Lower lobe of right lung (tissue), 2 donors: Measurements from ENCODE around the gene ZNF484. TPM values are rescaled to one million over a fixed set of nuclear protein-coding genes. Genes with fewer than 3 reads are reported as not detected.
"Not testable (repeated sequence)": the region's sequence is repeated elsewhere in the genome, so short reads cannot be mapped to it uniquely, and the experiment has no call there.

ENCODE experiments used
- ATAC-seq, 2 donors: fragments of 200-7000 bp; cut with Tn5 transposase; one replicate each; pipeline ENCODE4 v1.9.1; 2020 to 2022; ENCODE audit warnings: mild to moderate bottlenecking in 2 of 2, moderate library complexity in 2 of 2
- DNase-seq: peaks from one replicate; pipeline ENCODE4 v3.0.0-alpha.2; 2020
- H3K27ac ChIP-seq: fragments of 200-600 bp; one replicate; pipeline ENCODE4 v1.8.0; 2022
- H3K27me3 ChIP-seq: fragments of 200-600 bp; one replicate; pipeline ENCODE4 v1.8.0; 2022; ENCODE audit warnings: low read depth
- H3K36me3 ChIP-seq: fragments of 200-600 bp; one replicate; pipeline ENCODE4 v1.8.0; 2022; ENCODE audit warnings: mild to moderate bottlenecking
- H3K4me1 ChIP-seq: fragments of 200-600 bp; one replicate; pipeline ENCODE4 v1.8.0; 2022
- H3K4me3 ChIP-seq: fragments of 200-600 bp; one replicate; pipeline ENCODE4 v1.8.0; 2022; ENCODE audit warnings: mild to moderate bottlenecking
- H3K9me3 ChIP-seq: fragments of 200-600 bp; one replicate; pipeline ENCODE4 v1.8.0; 2022
- CTCF ChIP-seq: fragments of 200-600 bp; IDR thresholded peaks from one replicate; pipeline ENCODE4 v1.8.0; 2022; ENCODE audit warnings: antibody characterized with exemption, mild to moderate bottlenecking
- intact Hi-C: fragments of 100-400 bp; cut with DNase I; formaldehyde crosslinking; loops from one replicate; pipeline ENCODE4 v1.11.0; 2022
- total RNA-seq: library from RNA; stranded (reverse); fragmentation: NEBNext Ultra II Directional; extraction: Animal tissue kit (Norgen Biotek cat#: 25700); gene quantifications from one replicate; pipeline ENCODE4 v1.2.1, GENCODE V29; 2021
- donor health status: DM: no; HTN: yes; CAD: no; lungs with severe emphysema.

The ZNF484 gene
- total RNA-seq, 1 donor from 2014 or later, result 9.0 TPM

GRCh38 chr9:92864152-92864551 is 13.7 kb downstream of the ZNF484 start:
- no peak for ATAC-seq

GRCh38 chr9:92860867-92861266 is 17.0 kb downstream of the ZNF484 start:
- TF ChIP-seq CTCF, result no peak
- DNase-seq (no peak), ATAC-seq (no peak)
- Histone ChIP-seq H3K4me3 (no peak overlapping the region), H3K27me3 (no peaks in the 10 kb centered on the region), H3K9me3 (no peaks in the 10 kb centered on the region), H3K36me3 (peaks cover 39% of the 10 kb centered on the region), H3K27ac (no peak overlapping the region), H3K4me1 (no peaks in the 10 kb centered on the region)
- intact Hi-C loops, result no loop called here

More at GRCh38 chr9:92864152-92864551, 13.7 kb downstream of the ZNF484 start:
- Histone ChIP-seq H3K9me3 (no peaks in the 10 kb centered on the region), H3K27me3 (no peaks in the 10 kb centered on the region), H3K4me1 (no peaks in the 10 kb centered on the region), H3K27ac (no peak overlapping the region), H3K36me3 (peaks cover 44% of the 10 kb centered on the region), H3K4me3 (no peak overlapping the region)
- no peak for DNase-seq
- intact Hi-C loops, result no loop called here
- TF ChIP-seq CTCF, result no peak

GRCh38 chr9:92857236-92857635 is 20.6 kb downstream of the ZNF484 start:
- intact Hi-C loops, result no loop called here
- H3K36me3 ChIP-seq, result peaks cover 70% of the 10 kb centered on the region

GRCh38 chr9:92853716-92854115 is 24.1 kb downstream of the ZNF484 start:
- Histone ChIP-seq H3K36me3 (peaks cover 58% of the 10 kb centered on the region), H3K4me1 (no peaks in the 10 kb centered on the region), H3K9me3 (peaks cover 14% of the 10 kb centered on the region), H3K27ac (no peak overlapping the region), H3K27me3 (no peaks in the 10 kb centered on the region), H3K4me3 (no peak overlapping the region)
- TF ChIP-seq CTCF, result no peak
- intact Hi-C loops, result no loop called here
- ATAC-seq, result no peak
- DNase-seq, result no peak

More at GRCh38 chr9:92857236-92857635, 20.6 kb downstream of the ZNF484 start:
- Histone ChIP-seq H3K4me1 (no peaks in the 10 kb centered on the region), H3K27ac (no peak overlapping the region), H3K4me3 (no peak overlapping the region), H3K9me3 (no peaks in the 10 kb centered on the region), H3K27me3 (no peaks in the 10 kb centered on the region)
- TF ChIP-seq CTCF, result no peak
- DNase-seq, result no peak
- ATAC-seq, result no peak

GRCh38 chr9:92850898-92851297 is 26.9 kb downstream of the ZNF484 start:
- intact Hi-C loops, result no loop called here
- H3K27ac ChIP-seq, result no peak overlapping the region
- ATAC-seq (no peak), DNase-seq (no peak)
- H3K36me3 ChIP-seq, result peaks cover 67% of the 10 kb centered on the region
- no peaks in the 10 kb centered on the region for H3K4me1 ChIP-seq
- no peak for TF ChIP-seq CTCF
- no peak overlapping the region for H3K4me3 ChIP-seq
- H3K27me3 ChIP-seq, result no peaks in the 10 kb centered on the region
- peaks cover 42% of the 10 kb centered on the region for H3K9me3 ChIP-seq

- Histone ChIP-seq H3K9me3 (peaks cover 64% of the 10 kb centered on the region), H3K36me3 (peaks cover 45% of the 10 kb centered on the region)
- H3K4me3 ChIP-seq, H3K27ac ChIP-seq, intact Hi-C loops, ATAC-seq, DNase-seq, H3K27me3 ChIP-seq, H3K4me1 ChIP-seq: not testable (repeated sequence)
Measured at GRCh38 chr9:92848740-92849139, 29.1 kb downstream of the ZNF484 start.
